K562 (cell line): Measurements from ENCODE around the gene TCF4. TPM values are rescaled to one million over a fixed set of nuclear protein-coding genes. Genes with fewer than 3 reads are reported as not detected.

Experiments
- ATAC-seq: fragments of 200-7000 bp; cut with Tn5 transposase; 3 replicates; pipeline ENCODE4 v1.9.1; 2020; ENCODE audit warnings: moderate library complexity
- BruUV-seq: library from RNA; stranded (reverse); fragments of 400-500 nt; replicated peaks from 2 replicates; lab custom pipeline; 2021; lab: Mats Ljungman, UMichigan
- CTCF ChIA-PET: fragments of 300-600 bp; formaldehyde crosslinking; extraction: SDS; loops from one replicate; lab custom pipeline; 2021; ENCODE audit warnings: low intra/inter-chr PET ratio; lab: Yijun Ruan, JAX
- POLR2A ChIA-PET: fragments of 300-600, 350-650 bp; sonication (Branson Sonifier 250); formaldehyde crosslinking; extraction: SDS; loops from one replicate; lab custom pipeline; 2021; ENCODE audit warnings: antibody characterized with exemption, inconsistent platforms; lab: Yijun Ruan, JAX
- DNase-seq, 4 experiments: peaks; one replicate each; pipeline versions ENCODE4 v3.0.0 to v3.0.0-alpha.2; 2011 to 2018; ENCODE audit warnings: low spot score in 3 of 4, mixed read lengths in 3 of 4; ENCODE audit errors: extremely low read depth in 1 of 4
- FAIRE-seq: peaks from 2 replicates; lab custom pipeline; 2011; peaks lifted over from hg19 to GRCh38; lab: Jason Lieb, UNC
- H2AFZ ChIP-seq: 2 replicates; pipeline ENCODE4 v1.6.0; 2011; ENCODE audit warnings: low read depth, low read length, control low read depth, inconsistent platforms
- H3K27ac ChIP-seq: fragments of 200-600 bp; 3 replicates; pipeline ENCODE4 v1.8.0; 2011; ENCODE audit warnings: low read depth, mild to moderate bottlenecking, control low read depth, inconsistent platforms, low read length, moderate library complexity, mixed read lengths; ENCODE audit errors: extremely low read depth
- H3K27me3 ChIP-seq, 2 experiments: fragments of 300-600 bp in 1 of 2; 2 replicates in 1 of 2; 3 replicates in 1 of 2; pipeline versions ENCODE4 v1.6.0 to v1.8.0; 2011; ENCODE audit warnings: inconsistent platforms in 2 of 2, low read length in 2 of 2, mild to moderate bottlenecking in 1 of 2, mixed read lengths in 1 of 2, moderate library complexity in 1 of 2; ENCODE audit not compliant: control insufficient read depth in 2 of 2, insufficient read depth in 2 of 2
- H3K36me3 ChIP-seq: fragments of 300-600 bp; 3 replicates; pipeline ENCODE4 v1.8.0; 2011; ENCODE audit warnings: mild to moderate bottlenecking, low read length, inconsistent platforms; ENCODE audit not compliant: control insufficient read depth, insufficient read depth
- H3K4me1 ChIP-seq, 2 experiments: fragments of 200-600 bp in 1 of 2; replicated peaks in 1 of 2; 2 replicates in 1 of 2; 3 replicates in 1 of 2; pipeline versions ENCODE4 v1.5.1 to v1.8.0; 2011; ENCODE audit warnings: inconsistent platforms in 2 of 2, low read length in 2 of 2, mild to moderate bottlenecking in 1 of 2, mixed read lengths in 1 of 2, moderate library complexity in 1 of 2; ENCODE audit not compliant: control insufficient read depth in 2 of 2, insufficient read depth in 2 of 2
- H3K4me2 ChIP-seq: 2 replicates; pipeline ENCODE4 v1.6.1; 2011; ENCODE audit warnings: low read length, control low read depth, inconsistent platforms, mixed read lengths; ENCODE audit not compliant: insufficient read depth
- H3K4me3 ChIP-seq: fragments of 200-600 bp; sonication (generic), shearing (Covaris generic); 2 replicates; pipeline ENCODE4 v1.5.1; 2016; ENCODE audit warnings: control low read depth, inconsistent platforms
- H3K79me2 ChIP-seq: fragments of 200-600 bp; 3 replicates; pipeline ENCODE4 v1.8.0; 2011; ENCODE audit warnings: low read length, inconsistent platforms; ENCODE audit not compliant: control insufficient read depth, insufficient read depth
- H3K9ac ChIP-seq, 2 experiments: 2 replicates each; pipeline versions ENCODE4 v1.6.0 to v1.6.1; 2011; ENCODE audit warnings: low read depth in 2 of 2, low read length in 2 of 2, control low read depth in 1 of 2, inconsistent platforms in 1 of 2, mild to moderate bottlenecking in 1 of 2, mixed read lengths in 1 of 2; ENCODE audit not compliant: insufficient read depth in 1 of 2
- H3K9me1 ChIP-seq: one replicate; pipeline ENCODE4 v1.6.0; 2011; ENCODE audit warnings: inconsistent platforms, mild to moderate bottlenecking, low read length, moderate library complexity; ENCODE audit not compliant: control insufficient read depth, insufficient read depth
- H3K9me3 ChIP-seq: replicated peaks from 2 replicates; pipeline ENCODE4 v1.5.1; 2011; ENCODE audit warnings: low read depth, low read length, inconsistent platforms; ENCODE audit not compliant: control insufficient read depth, insufficient read depth
- H4K20me1 ChIP-seq: replicated peaks from 2 replicates; pipeline ENCODE4 v1.6.1; 2011; ENCODE audit warnings: low read length, inconsistent platforms, mixed read lengths; ENCODE audit not compliant: control insufficient read depth, insufficient read depth
- ARNT ChIP-seq, 2 experiments: fragments of 450-650 bp; IDR thresholded peaks; 2 replicates each; pipeline ENCODE4 v1.6.1; 2016; ENCODE audit warnings: mild to moderate bottlenecking in 1 of 2
- CEBPG ChIP-seq, 3 experiments: fragments of 200-800 bp in 1 of 3; sonication (Bioruptor generic) in 1 of 3; sonication (generic) in 1 of 3; formaldehyde crosslinking in 1 of 3; IDR thresholded peaks in 2 of 3; conservative IDR thresholded peaks in 1 of 3; 2 replicates each; pipeline versions ENCODE4 v1.6.1 to v1.8.0; 2016 to 2022; ENCODE audit warnings: missing compliant biosample characterization in 2 of 3, missing genetic modification characterization in 2 of 3, mild to moderate bottlenecking in 1 of 3, missing genetic modification reagents in 1 of 3
- ETV5 ChIP-seq: sonication (generic); formaldehyde crosslinking; IDR thresholded peaks from 2 replicates; pipeline ENCODE4 v1.4.0; 2020; ENCODE audit warnings: low read depth, mild to moderate bottlenecking, missing genetic modification reagents
- GABPB1 ChIP-seq: sonication (generic); formaldehyde crosslinking; IDR thresholded peaks from 2 replicates; pipeline ENCODE4 v1.8.0; 2022; ENCODE audit warnings: mild to moderate bottlenecking, missing genetic modification reagents
- MCM5 ChIP-seq: fragments of 450-650 bp; IDR thresholded peaks from 2 replicates; pipeline ENCODE4 v1.6.1; 2016; ENCODE audit warnings: low read depth
- NFRKB ChIP-seq: fragments of 450-650 bp; IDR thresholded peaks from 2 replicates; pipeline ENCODE4 v1.6.1; 2016; ENCODE audit warnings: low read depth
- PHF20 ChIP-seq: fragments of 450-650 bp; IDR thresholded peaks from 2 replicates; pipeline ENCODE4 v1.6.1; 2018; ENCODE audit not compliant: partially characterized antibody
- POLR2AphosphoS5 ChIP-seq: IDR thresholded peaks from 2 replicates; pipeline ENCODE4 v1.6.1; 2011; ENCODE audit warnings: mild to moderate bottlenecking, low read depth, low read length, moderate library complexity; ENCODE audit not compliant: control insufficient read depth, insufficient read depth
- PREB ChIP-seq: sonication (generic); formaldehyde crosslinking; IDR thresholded peaks from 2 replicates; pipeline ENCODE4 v1.8.1; 2023; ENCODE audit warnings: mild to moderate bottlenecking, missing genetic modification reagents
- TEAD4 ChIP-seq, 2 experiments: sonication (generic) in 1 of 2; formaldehyde crosslinking in 1 of 2; IDR thresholded peaks; 2 replicates each; pipeline versions ENCODE4 v1.6.1 to v1.8.0; 2012 to 2022; ENCODE audit warnings: borderline replicate concordance in 1 of 2, inconsistent platforms in 1 of 2, low read length in 1 of 2, mild to moderate bottlenecking in 1 of 2, missing genetic modification reagents in 1 of 2
- TRIM25 ChIP-seq: fragments of 450-650 bp; IDR thresholded peaks from 2 replicates; pipeline ENCODE4 v1.7.0; 2016; ENCODE audit warnings: borderline replicate concordance
- ZFPM2 ChIP-seq: fragments of 250-450 bp; sonication (Bioruptor Pico); IDR thresholded peaks from 2 replicates; pipeline ENCODE4 v1.5.1; 2022; ENCODE audit warnings: mild to moderate bottlenecking
- ZNF12 ChIP-seq: sonication (generic); formaldehyde crosslinking; IDR thresholded peaks from 2 replicates; pipeline ENCODE4 v1.4.0; 2020; ENCODE audit warnings: mild to moderate bottlenecking, missing genetic modification reagents
- WGBS: fragments of 100-300 bp; shearing (Covaris generic); methylation state at CpG from one replicate; pipeline ENCODE4 v1.1.6; 2016; ENCODE audit warnings: low coverage, mixed read lengths; ENCODE audit not compliant: insufficient coverage; ENCODE audit errors: missing lambda C conversion rate; 5-methylcytosine and 5-hydroxymethylcytosine counted together
- in situ Hi-C: fragments of 300-500 bp; cut with MboI; formaldehyde crosslinking; loops from 4 replicates; pipeline ENCODE4 v1.15.0; 2018; ENCODE audit warnings: inconsistent platforms, mixed read lengths
- intact Hi-C: fragments of 100-400 bp; cut with micrococcal nuclease; formaldehyde crosslinking; loops from 2 replicates; pipeline ENCODE4 v1.14.2; 2022
- polyA plus RNA-seq, 8 experiments: library from polyadenylated mRNA; depleted of rRNA in 4 of 8; stranded (reverse) in 5 of 8; unstranded in 3 of 8; fragments of >200 nt; fragmentation: Nextera tagmentation in 2 of 8; fragmentation: Illumina TruSeq in 1 of 8; extraction: Ambion mirVana in 2 of 8; extraction: Trizol in 1 of 8; gene quantifications; 2 replicates each; pipeline versions ENCODE4 v1.2.1 to v1.2.3, GENCODE V29; 2011 to 2014; ENCODE audit warnings: inconsistent platforms in 1 of 8, missing spikeins in 1 of 8
- total RNA-seq, 7 experiments: library from RNA; depleted of rRNA in 6 of 7; stranded (reverse); fragments of >200 nt in 6 of 7; fragmentation: Illumina TruSeq in 2 of 7; extraction: Trizol in 2 of 7; gene quantifications; 2 replicates each; pipeline versions ENCODE4 v1.2.1 to v1.2.3, GENCODE V29; 2011 to 2021; ENCODE audit warnings: low replicate concordance in 1 of 7
- TF ChIP-seq, protein P1 (sequence below): sonication (generic); formaldehyde crosslinking; IDR thresholded peaks from 2 replicates; pipeline ENCODE4 v1.8.0; 2022; ENCODE audit warnings: missing genetic modification reagents, mild to moderate bottlenecking, borderline replicate concordance
- TF ChIP-seq, protein P2 (sequence below): sonication (generic); formaldehyde crosslinking; IDR thresholded peaks from 2 replicates; pipeline ENCODE4 v1.8.1; 2023; ENCODE audit warnings: mild to moderate bottlenecking, missing genetic modification reagents

Gene TCF4
- total and polyA plus RNA-seq, 9 of the 15 experiments (the other 6 are each of a cell fraction or from before 2014, with no cell fraction given) = 4.8 to 24.7 (median 15.2) TPM

DNA sequence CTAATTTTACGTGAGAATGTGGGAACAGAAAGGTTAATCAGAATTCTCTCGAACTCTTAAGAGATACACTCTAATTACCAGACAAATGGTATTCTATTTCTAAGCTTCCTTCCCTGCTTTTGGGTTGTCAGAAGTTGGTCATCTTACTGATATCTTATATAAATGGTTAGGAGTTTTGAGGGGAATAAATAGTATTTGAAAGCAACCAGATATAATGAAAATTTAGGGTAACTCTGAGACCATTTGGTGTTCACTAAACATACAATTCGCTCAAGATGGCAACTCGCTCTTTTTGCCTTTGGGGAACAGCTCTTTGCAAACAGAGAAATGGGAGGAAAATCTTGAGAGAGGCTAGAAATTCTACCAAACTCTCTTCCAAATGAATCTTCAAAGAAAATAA is 250.9 kb downstream of the TCF4 start:
- H3K27me3 ChIP-seq = no peaks in the 10 kb centered on the region
- H3K9me1 ChIP-seq = no peaks in the 10 kb centered on the region
- H2AFZ ChIP-seq = no peak overlapping the region
- no peak overlapping the region for H3K27ac ChIP-seq
- BruUV-seq = no TSS peak
- ChIA-PET CTCF (no interaction called here), POLR2A (no interaction called here)
- no peaks in the 10 kb centered on the region for H3K79me2 ChIP-seq
- H3K36me3 ChIP-seq = no peaks in the 10 kb centered on the region
- no peak overlapping the region for H3K9ac ChIP-seq
- DNase-seq (no peak), ATAC-seq (no peak), FAIRE-seq (no peak)
- no peaks in the 10 kb centered on the region for H3K4me1 ChIP-seq
- H3K4me2 ChIP-seq = no peak overlapping the region
- H3K9me3 ChIP-seq = no peaks in the 10 kb centered on the region
- no peaks in the 10 kb centered on the region for H4K20me1 ChIP-seq
- in situ Hi-C loops = no loop called here
- H3K4me3 ChIP-seq = no peak overlapping the region
- whole genome bisulfite sequencing = 42% methylated on average over 4 of the region's 4 CpGs
- intact Hi-C loops = no loop called here
- TF ChIP-seq NFRKB = no peak
- TF ChIP-seq TRIM25 = no peak
- TF ChIP-seq ZFPM2 = no peak
- TF ChIP-seq CEBPG (CRISPR knock-in tag; IDR thresholded peaks at IDR 0.05) = no peak
- no peak for TF ChIP-seq CEBPG (tag; conservative IDR thresholded peaks at IDR 0.05 in 1 of 2, IDR thresholded peaks at IDR 0.05 in 1 of 2)
- TF ChIP-seq ZNF12 (CRISPR knock-in tag) = no peak
- TF ChIP-seq ARNT (IDR thresholded peaks at IDR 0.05) = no peak
- TF ChIP-seq, protein P1, sequence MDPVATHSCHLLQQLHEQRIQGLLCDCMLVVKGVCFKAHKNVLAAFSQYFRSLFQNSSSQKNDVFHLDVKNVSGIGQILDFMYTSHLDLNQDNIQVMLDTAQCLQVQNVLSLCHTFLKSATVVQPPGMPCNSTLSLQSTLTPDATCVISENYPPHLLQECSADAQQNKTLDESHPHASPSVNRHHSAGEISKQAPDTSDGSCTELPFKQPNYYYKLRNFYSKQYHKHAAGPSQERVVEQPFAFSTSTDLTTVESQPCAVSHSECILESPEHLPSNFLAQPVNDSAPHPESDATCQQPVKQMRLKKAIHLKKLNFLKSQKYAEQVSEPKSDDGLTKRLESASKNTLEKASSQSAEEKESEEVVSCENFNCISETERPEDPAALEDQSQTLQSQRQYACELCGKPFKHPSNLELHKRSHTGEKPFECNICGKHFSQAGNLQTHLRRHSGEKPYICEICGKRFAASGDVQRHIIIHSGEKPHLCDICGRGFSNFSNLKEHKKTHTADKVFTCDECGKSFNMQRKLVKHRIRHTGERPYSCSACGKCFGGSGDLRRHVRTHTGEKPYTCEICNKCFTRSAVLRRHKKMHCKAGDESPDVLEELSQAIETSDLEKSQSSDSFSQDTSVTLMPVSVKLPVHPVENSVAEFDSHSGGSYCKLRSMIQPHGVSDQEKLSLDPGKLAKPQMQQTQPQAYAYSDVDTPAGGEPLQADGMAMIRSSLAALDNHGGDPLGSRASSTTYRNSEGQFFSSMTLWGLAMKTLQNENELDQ = no peak
- no peak for TF ChIP-seq GABPB1 (CRISPR knock-in tag)
- no peak for TF ChIP-seq POLR2AphosphoS5
- TF ChIP-seq, protein P2, sequence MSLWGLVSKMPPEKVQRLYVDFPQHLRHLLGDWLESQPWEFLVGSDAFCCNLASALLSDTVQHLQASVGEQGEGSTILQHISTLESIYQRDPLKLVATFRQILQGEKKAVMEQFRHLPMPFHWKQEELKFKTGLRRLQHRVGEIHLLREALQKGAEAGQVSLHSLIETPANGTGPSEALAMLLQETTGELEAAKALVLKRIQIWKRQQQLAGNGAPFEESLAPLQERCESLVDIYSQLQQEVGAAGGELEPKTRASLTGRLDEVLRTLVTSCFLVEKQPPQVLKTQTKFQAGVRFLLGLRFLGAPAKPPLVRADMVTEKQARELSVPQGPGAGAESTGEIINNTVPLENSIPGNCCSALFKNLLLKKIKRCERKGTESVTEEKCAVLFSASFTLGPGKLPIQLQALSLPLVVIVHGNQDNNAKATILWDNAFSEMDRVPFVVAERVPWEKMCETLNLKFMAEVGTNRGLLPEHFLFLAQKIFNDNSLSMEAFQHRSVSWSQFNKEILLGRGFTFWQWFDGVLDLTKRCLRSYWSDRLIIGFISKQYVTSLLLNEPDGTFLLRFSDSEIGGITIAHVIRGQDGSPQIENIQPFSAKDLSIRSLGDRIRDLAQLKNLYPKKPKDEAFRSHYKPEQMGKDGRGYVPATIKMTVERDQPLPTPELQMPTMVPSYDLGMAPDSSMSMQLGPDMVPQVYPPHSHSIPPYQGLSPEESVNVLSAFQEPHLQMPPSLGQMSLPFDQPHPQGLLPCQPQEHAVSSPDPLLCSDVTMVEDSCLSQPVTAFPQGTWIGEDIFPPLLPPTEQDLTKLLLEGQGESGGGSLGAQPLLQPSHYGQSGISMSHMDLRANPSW = no peak
- no peak for TF ChIP-seq PHF20
- TF ChIP-seq TEAD4 (IDR thresholded peaks at IDR 0.05; ENCODE audit: low read length) = no peak
- no peak for TF ChIP-seq TEAD4 (CRISPR knock-in tag; IDR thresholded peaks at IDR 0.05; ENCODE audit: borderline replicate concordance)
- no peak for TF ChIP-seq MCM5
- no peak for TF ChIP-seq ETV5
- TF ChIP-seq PREB (CRISPR knock-in tag) = no peak
